T-helper 1 cell treated with Interleukin-12 subunit alpha and Interleukin-12 subunit beta and Interleukin-4 antibody, amounts not matched to agents 30 μg/mL and 1 μg/mL, for 36 hours (primary cell): ENCODE measurements around the gene RNH1.

Experiments used
- H3K27ac Mint-ChIP-seq: one replicate; pipeline ENCODE4 v1.8.0; 2021; ENCODE audit warnings: mild to moderate bottlenecking, mixed read lengths
- H3K27me3 Mint-ChIP-seq: one replicate; pipeline ENCODE4 v1.8.0; 2021; ENCODE audit warnings: low read depth, mixed read lengths
- H3K36me3 Mint-ChIP-seq: one replicate; pipeline ENCODE4 v1.8.0; 2021; ENCODE audit warnings: low read depth, mixed read lengths
- H3K4me1 Mint-ChIP-seq: one replicate; pipeline ENCODE4 v1.8.0; 2021; ENCODE audit warnings: low read depth, mixed read lengths
- H3K4me3 Mint-ChIP-seq: one replicate; pipeline ENCODE4 v1.8.0; 2021; ENCODE audit warnings: mild to moderate bottlenecking, moderate library complexity, mixed read lengths
- H3K9me3 Mint-ChIP-seq: one replicate; pipeline ENCODE4 v1.8.0; 2021; ENCODE audit warnings: mixed read lengths

Gene RNH1

GRCh38 chr11:456533-456932 lies 50.5 kb downstream of the RNH1 start:
- H3K36me3 Mint-ChIP-seq = peaks cover 16% of the 10 kb centered on the region
- H3K27ac Mint-ChIP-seq = no peak overlapping the region
- peak overlapping the region; percentile 12 for H3K4me3 Mint-ChIP-seq
- H3K9me3 Mint-ChIP-seq = no peaks in the 10 kb centered on the region
- peaks cover 19% of the 10 kb centered on the region for H3K4me1 Mint-ChIP-seq
- no peaks in the 10 kb centered on the region for H3K27me3 Mint-ChIP-seq

- Mint-ChIP-seq H3K36me3 (peaks cover 19% of the 10 kb centered on the region), H3K27ac (no peak overlapping the region), H3K4me1 (peaks cover 25% of the 10 kb centered on the region), H3K27me3 (no peaks in the 10 kb centered on the region), H3K4me3 (no peak overlapping the region), H3K9me3 (no peaks in the 10 kb centered on the region)
Measured at GRCh38 chr11:455566-456147, 51.4 kb downstream of the RNH1 start.

DNA sequence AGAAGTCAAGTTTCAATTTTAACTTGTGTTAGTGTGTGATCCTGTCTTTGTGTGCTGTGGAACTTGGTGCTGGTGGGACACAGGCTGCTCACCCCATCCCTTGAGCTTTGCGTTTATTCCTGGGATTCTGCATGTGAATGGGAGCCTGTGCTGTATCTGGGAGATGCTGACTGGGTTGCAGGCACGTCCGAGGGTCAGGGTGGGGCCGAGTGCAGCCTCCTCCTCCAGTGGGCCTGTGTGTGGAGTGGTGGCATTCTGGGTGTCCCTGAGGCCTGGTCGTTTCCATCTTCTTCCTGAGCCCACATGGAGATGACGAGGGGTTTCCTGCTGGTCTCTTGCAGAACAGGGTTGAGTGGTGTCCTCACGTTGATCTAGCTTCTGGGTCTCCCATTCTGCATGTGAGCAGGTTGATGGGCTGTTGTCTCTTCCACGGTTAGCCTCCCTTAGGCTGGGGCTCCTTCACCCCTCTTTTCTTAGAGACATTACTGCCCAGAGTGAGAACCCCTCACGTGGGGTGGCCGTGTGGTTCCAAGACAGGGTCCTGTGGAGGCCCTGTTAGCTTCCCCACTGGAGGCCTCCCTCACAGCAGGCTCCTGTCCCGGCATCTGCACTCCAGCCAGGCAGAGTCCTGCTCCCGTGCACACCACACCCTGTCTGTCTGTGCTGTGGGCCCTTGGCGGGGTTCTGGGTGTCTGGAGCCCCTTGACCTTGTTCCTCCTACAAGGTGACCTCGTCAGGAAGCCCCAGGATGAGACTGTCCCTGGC lies 52.1 kb downstream of the RNH1 start:
- H3K9me3 Mint-ChIP-seq = no peaks in the 10 kb centered on the region
- peaks cover 16% of the 10 kb centered on the region for H3K36me3 Mint-ChIP-seq
- peaks cover 25% of the 10 kb centered on the region for H3K4me1 Mint-ChIP-seq
- H3K27ac Mint-ChIP-seq = peak overlapping the region; percentile 20
- no peaks in the 10 kb centered on the region for H3K27me3 Mint-ChIP-seq
- H3K4me3 Mint-ChIP-seq = no peak overlapping the region

GRCh38 chr11:454043-454442 lies 53.0 kb downstream of the RNH1 start:
- H3K36me3 Mint-ChIP-seq = peaks cover 16% of the 10 kb centered on the region
- H3K9me3 Mint-ChIP-seq = no peaks in the 10 kb centered on the region
- no peaks in the 10 kb centered on the region for H3K27me3 Mint-ChIP-seq
- H3K27ac Mint-ChIP-seq = peak overlapping the region; percentile 49
- no peak overlapping the region for H3K4me3 Mint-ChIP-seq
- peaks cover 28% of the 10 kb centered on the region for H3K4me1 Mint-ChIP-seq

- H3K4me3 Mint-ChIP-seq = no peak overlapping the region
- no peak overlapping the region for H3K27ac Mint-ChIP-seq
- no peaks in the 10 kb centered on the region for H3K27me3 Mint-ChIP-seq
- H3K36me3 Mint-ChIP-seq = peaks cover 16% of the 10 kb centered on the region
- no peaks in the 10 kb centered on the region for H3K9me3 Mint-ChIP-seq
- peaks cover 30% of the 10 kb centered on the region for H3K4me1 Mint-ChIP-seq
Measured at GRCh38 chr11:453564-453963, 53.5 kb downstream of the RNH1 start.

DNA sequence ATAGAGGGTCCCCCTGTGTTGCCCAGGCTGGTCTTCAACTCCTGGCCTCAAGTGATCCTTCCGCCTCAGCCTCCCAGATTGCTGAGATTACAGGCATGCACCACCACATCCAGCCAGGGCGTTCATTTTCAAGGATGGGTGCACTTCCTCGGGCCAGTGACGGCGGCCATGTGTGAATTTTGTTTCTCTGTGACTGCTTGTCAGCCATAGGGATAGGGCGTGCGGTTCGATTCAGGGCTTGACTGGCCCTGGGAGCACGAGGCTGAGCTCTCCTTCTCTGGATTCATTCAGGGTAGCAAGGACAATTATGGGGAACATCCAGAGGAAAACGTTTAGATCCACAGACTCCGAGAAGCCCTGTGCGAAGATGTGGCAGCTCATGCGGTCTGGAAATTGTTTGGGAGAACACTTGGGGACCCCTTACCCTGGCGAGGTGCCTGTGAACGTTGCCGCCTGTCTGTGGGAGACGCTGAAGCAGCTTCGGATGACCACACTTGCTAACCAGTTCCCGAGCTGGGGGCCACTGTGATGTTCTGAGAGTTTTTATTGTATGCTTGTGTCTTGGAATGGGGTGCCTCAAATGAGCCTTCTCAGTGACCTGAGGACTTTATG lies 54.0 kb downstream of the RNH1 start:
- Mint-ChIP-seq H3K27me3 (no peaks in the 10 kb centered on the region), H3K27ac (no peak overlapping the region), H3K9me3 (no peaks in the 10 kb centered on the region), H3K4me3 (no peak overlapping the region), H3K36me3 (peaks cover 16% of the 10 kb centered on the region), H3K4me1 (peaks cover 31% of the 10 kb centered on the region)

DNA sequence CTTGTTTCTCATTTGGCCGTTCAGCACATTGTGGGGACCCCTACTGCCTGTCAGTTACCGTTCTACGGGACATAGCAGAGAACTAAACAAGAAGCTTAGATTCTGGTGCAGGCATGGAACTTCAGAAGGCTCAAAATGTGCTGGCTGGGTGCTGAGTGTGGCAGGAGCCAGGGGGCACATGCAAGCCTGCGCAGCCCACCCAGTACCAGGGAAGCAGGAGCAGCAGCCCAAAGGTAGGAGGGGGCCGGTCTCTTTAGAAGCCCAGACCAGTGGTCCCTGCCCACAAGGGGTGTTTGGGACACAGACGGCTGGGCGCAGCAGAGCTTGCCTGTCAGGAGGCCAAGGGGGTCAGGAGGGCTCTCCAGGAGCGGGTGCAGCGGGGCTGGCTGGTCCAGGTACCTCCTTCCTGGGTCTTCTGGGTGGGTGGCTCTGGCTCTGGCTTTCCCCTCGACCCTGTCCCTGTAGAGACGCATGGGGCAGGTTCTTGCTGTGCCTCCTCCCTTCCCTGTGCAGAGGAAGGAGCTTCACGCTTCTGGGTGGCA lies 54.8 kb downstream of the RNH1 start:
- peaks cover 23% of the 10 kb centered on the region for H3K4me1 Mint-ChIP-seq
- H3K36me3 Mint-ChIP-seq = peaks cover 11% of the 10 kb centered on the region
- H3K27me3 Mint-ChIP-seq = no peaks in the 10 kb centered on the region
- H3K9me3 Mint-ChIP-seq = no peaks in the 10 kb centered on the region
- H3K4me3 Mint-ChIP-seq = no peak overlapping the region
- H3K27ac Mint-ChIP-seq = no peak overlapping the region

DNA sequence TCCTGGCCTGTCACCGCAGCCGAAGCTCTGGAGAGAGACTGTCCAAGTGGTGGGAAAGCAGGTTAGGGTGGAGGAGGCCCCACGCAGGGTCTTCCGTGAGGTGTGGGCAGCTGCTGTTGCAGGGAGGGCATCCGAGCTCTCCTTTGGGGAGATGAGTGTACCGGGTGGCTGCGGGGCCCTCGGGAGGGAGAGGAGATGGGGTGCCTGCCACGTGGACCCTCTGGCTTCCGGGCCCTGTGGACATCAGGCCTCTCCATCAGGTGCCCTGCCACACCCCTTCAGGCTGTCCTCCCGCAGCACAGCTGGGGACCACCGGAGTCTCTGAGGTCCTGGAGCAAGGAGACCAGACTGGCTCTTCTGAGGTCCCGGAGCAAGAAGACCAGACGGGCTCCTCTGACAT lies 55.3 kb downstream of the RNH1 start:
- no peak overlapping the region for H3K4me3 Mint-ChIP-seq
- peaks cover 11% of the 10 kb centered on the region for H3K36me3 Mint-ChIP-seq
- H3K9me3 Mint-ChIP-seq = no peaks in the 10 kb centered on the region
- no peaks in the 10 kb centered on the region for H3K27me3 Mint-ChIP-seq
- H3K4me1 Mint-ChIP-seq = peaks cover 18% of the 10 kb centered on the region
- peak overlapping the region; percentile 86 for H3K27ac Mint-ChIP-seq

- Mint-ChIP-seq H3K27me3 (no peaks in the 10 kb centered on the region), H3K4me1 (peaks cover 14% of the 10 kb centered on the region), H3K27ac (peak overlapping the region; percentile 86), H3K36me3 (peaks cover 11% of the 10 kb centered on the region), H3K4me3 (peak overlapping the region; percentile 92), H3K9me3 (no peaks in the 10 kb centered on the region)
Measured at GRCh38 chr11:450809-451451, 56.1 kb downstream of the RNH1 start.

DNA sequence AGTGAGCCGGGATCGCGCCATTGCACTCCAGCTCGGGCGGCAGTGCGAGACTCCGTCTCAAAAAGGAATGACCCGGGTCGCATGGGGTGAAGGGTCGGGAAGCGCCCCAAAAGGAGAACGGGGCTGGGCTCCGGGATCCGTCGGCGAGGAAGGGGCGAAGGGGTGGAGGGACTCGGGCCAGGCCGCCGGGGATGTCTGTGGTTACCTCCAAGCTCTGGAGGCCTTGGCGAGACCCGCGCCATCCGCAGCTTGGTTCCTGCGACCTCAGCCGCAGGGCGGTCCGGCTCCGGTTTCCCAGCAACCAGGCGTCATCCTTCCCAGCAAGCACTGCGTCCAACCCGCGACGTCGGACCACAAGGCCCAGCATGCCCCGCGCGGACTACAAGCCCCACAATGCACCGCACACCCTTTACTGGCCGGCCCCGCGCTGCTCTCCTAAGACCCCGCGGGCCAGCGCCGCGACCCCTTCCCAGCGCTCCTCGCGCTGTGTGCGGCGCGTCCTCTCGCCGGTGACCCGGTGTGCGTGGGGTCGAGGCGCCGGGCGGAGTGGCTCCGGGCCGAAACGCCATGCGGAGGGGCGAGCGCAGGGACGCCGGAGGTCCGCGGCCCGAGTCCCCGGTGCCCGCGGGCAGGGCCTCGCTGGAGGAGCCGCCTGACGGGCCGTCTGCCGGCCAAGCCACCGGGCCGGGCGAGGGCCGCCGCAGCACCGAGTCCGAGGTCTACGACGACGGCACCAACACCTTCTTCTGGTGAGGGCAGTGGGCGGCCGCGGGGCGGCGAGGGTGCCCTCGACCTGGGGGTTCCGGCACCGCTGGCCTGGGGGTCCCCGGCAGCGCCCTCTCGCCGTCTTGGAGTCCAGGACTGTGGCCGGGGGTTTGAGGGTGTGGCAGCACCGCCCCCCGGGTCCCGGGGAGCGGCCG lies 56.9 kb downstream of the RNH1 start, which contains the start of gene PTDSS2:
Gene PTDSS2 (plus strand): TSS at position 391 of the 920 bp plus-strand sequence. CDS start 177 bp downstream, at position 568.
- Mint-ChIP-seq H3K27me3 (no peaks in the 10 kb centered on the region), H3K36me3 (peaks cover 11% of the 10 kb centered on the region), H3K9me3 (no peaks in the 10 kb centered on the region), H3K27ac (peak within 1 kb of the TSS; percentile 88), H3K4me1 (peaks cover 14% of the 10 kb centered on the region), H3K4me3 (peak within 1 kb of the TSS; percentile 92)

GRCh38 chr11:447923-448731 lies 58.9 kb downstream of the RNH1 start:
- Mint-ChIP-seq H3K4me1 (peaks cover 12% of the 10 kb centered on the region), H3K27ac (peak overlapping the region; percentile 97), H3K36me3 (peaks cover 4% of the 10 kb centered on the region), H3K4me3 (peak overlapping the region; percentile 91), H3K9me3 (no peaks in the 10 kb centered on the region), H3K27me3 (no peaks in the 10 kb centered on the region)

DNA sequence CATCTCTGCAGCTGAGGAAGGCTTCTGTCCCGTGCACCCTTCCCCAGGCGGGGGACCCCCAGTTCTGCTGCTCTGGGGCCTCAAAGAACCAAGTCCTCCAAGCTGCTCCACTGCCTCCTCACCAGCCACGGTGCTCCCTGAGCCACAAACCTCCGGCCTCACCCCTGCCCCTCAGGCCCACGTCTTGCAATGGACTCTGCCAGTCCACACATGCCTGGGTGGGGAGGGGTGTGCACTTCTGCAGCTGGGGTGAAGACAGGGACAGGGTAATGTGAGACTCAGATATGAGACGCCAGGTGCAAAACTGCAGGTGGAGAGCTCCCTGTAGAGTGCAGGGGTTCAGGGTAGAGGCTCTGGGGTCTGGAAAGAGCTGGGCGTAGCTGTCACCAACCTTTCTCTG lies 60.2 kb downstream of the RNH1 start:
- H3K9me3 Mint-ChIP-seq = no peaks in the 10 kb centered on the region
- H3K4me3 Mint-ChIP-seq = no peak overlapping the region
- peaks cover 4% of the 10 kb centered on the region for H3K36me3 Mint-ChIP-seq
- H3K27me3 Mint-ChIP-seq = no peaks in the 10 kb centered on the region
- H3K4me1 Mint-ChIP-seq = peaks cover 12% of the 10 kb centered on the region
- peak overlapping the region; percentile 49 for H3K27ac Mint-ChIP-seq
